AG04450 (cell line): Measurements from ENCODE around the gene MLST8. TPM values are rescaled to one million over a fixed set of nuclear protein-coding genes. Genes with fewer than 3 reads are reported as not detected.

Source experiments
- CTCF ChIA-PET: fragments of 300-600, 350-600 bp; formaldehyde crosslinking; extraction: SDS; loops from one replicate; lab custom pipeline; 2022; ENCODE audit warnings: antibody characterized with exemption, inconsistent platforms; lab: Charles Lee
- POLR2A ChIA-PET: fragments of 350-600 bp; formaldehyde crosslinking; extraction: SDS; loops from one replicate; lab custom pipeline; 2021; ENCODE audit warnings: antibody characterized with exemption, inconsistent platforms; lab: Yijun Ruan, JAX
- DNase-seq: peaks from one replicate; pipeline ENCODE4 v3.0.0-alpha.2; 2011; ENCODE audit warnings: low read depth, low spot score
- H3K27ac ChIP-seq: one replicate; pipeline ENCODE4 v1.5.1; 2012; ENCODE audit warnings: low read depth, low read length, control low read depth
- H3K27me3 ChIP-seq: one replicate; pipeline ENCODE4 v1.6.0; 2012; ENCODE audit warnings: low read length; ENCODE audit not compliant: control insufficient read depth, insufficient read depth
- H3K4me3 ChIP-seq: 2 replicates; pipeline ENCODE4 v1.5.1; 2011; ENCODE audit warnings: mild to moderate bottlenecking, low read depth, low read length, control low read depth
- H3K9me3 ChIP-seq: 2 replicates; pipeline ENCODE4 v1.5.1; 2012; ENCODE audit warnings: low read length; ENCODE audit not compliant: control insufficient read depth, insufficient read depth
- CTCF ChIP-seq: IDR thresholded peaks from 2 replicates; pipeline ENCODE4 v1.5.1; 2011; ENCODE audit warnings: low read depth, low read length, control low read depth, inconsistent platforms
- polyA plus RNA-seq: library from polyadenylated mRNA; depleted of rRNA; stranded (reverse); fragments of >200 nt; gene quantifications from 2 replicates; pipeline ENCODE4 v1.2.3, GENCODE V29; 2011

Gene MLST8
- polyA plus RNA-seq, 1 experiment = 41.1 TPM

- DNase-seq = no peak
- H3K27ac ChIP-seq = no peak overlapping the region
- POLR2A ChIA-PET = interaction anchor here (1.1 kb wide), 1 partner anchor 57 kb away, joined by 3 read pairs; the partner anchor contains the start of gene TRAF7
Observed at GRCh38 chr16:2212362-2213324, 7.4 kb downstream of the MLST8 start.

GRCh38 chr16:2213817-2214718 is 8.8 kb downstream of the MLST8 start:
- H3K27me3 ChIP-seq = no peaks in the 10 kb centered on the region
- DNase-seq = no peak
- no peaks in the 10 kb centered on the region; the same call in 1 of the 2 replicates for H3K9me3 ChIP-seq
- H3K27ac ChIP-seq = no peak overlapping the region
- H3K4me3 ChIP-seq = peak overlapping the region; percentile 67
- POLR2A ChIA-PET = interaction anchor here (0.6 to 1.7 kb wide), 8 partner anchors 8 to 318 kb away, joined by 3 to 27 read pairs (median 4); partner anchors contain the start of gene TRAF7
- no peak for TF ChIP-seq CTCF
- CTCF ChIA-PET = no interaction called here

More at GRCh38 chr16:2212362-2213324, 7.4 kb downstream of the MLST8 start:
- no peaks in the 10 kb centered on the region; the same call in 1 of the 2 replicates for H3K9me3 ChIP-seq
- peak overlapping the region; percentile 67 for H3K4me3 ChIP-seq
- CTCF ChIA-PET = no interaction called here
- no peak for TF ChIP-seq CTCF
- H3K27me3 ChIP-seq = no peaks in the 10 kb centered on the region

GRCh38 chr16:2214719-2214968 is 9.4 kb downstream of the MLST8 start, which contains the start of gene PGP:
PGP (minus strand) TSS chr16:2214840; CDS start chr16:2214777, 63 bp downstream.
- H3K27me3 ChIP-seq = no peaks in the 10 kb centered on the region
- no peaks in the 10 kb centered on the region for H3K9me3 ChIP-seq
- ChIA-PET POLR2A (interaction anchor here (0.6 to 1.7 kb wide), 7 partner anchors 8 to 318 kb away, joined by 3 to 27 read pairs (median 3); partner anchors contain the start of gene TRAF7), CTCF (no interaction called here)
- peak within 1 kb of the TSS; percentile 87 for H3K27ac ChIP-seq
- DNase-seq = no peak
- H3K4me3 ChIP-seq = peak within 1 kb of the TSS; percentile 77
- TF ChIP-seq CTCF = no peak

GRCh38 chr16:2216330-2216729 is 11.1 kb downstream of the MLST8 start:
- no peak overlapping the region for H3K27ac ChIP-seq
- TF ChIP-seq CTCF = no peak
- H3K9me3 ChIP-seq = no peaks in the 10 kb centered on the region
- H3K4me3 ChIP-seq = no peak overlapping the region
- H3K27me3 ChIP-seq = no peaks in the 10 kb centered on the region
- ChIA-PET POLR2A (interaction anchor here (0.7 kb wide), 1 partner anchor 273 kb away, joined by 4 read pairs; no protein-coding TSS in a partner anchor), CTCF (no interaction called here)
- no peak for DNase-seq
